HEK293 (cell line): Measurements from ENCODE around the gene TTC34.
A peak's percentile ranks its signal among the peaks of the same experiment; 100 is the strongest.

ENCODE experiments used
- CTCF ChIA-PET: fragments of 350-600 bp; formaldehyde crosslinking; extraction: SDS; loops from one replicate; lab custom pipeline; 2021; ENCODE audit warnings: antibody characterized with exemption; lab: Yijun Ruan, JAX
- POLR2A ChIA-PET: fragments of 300-600 bp; formaldehyde crosslinking; extraction: SDS; loops from one replicate; lab custom pipeline; 2020; ENCODE audit warnings: antibody characterized with exemption, inconsistent platforms; lab: Yijun Ruan, JAX
- H3K27ac ChIP-seq: fragments of 200-500 bp; sonication (Bioruptor generic); 2 replicates; pipeline ENCODE4 v1.5.1; 2014; ENCODE audit warnings: low read depth, low read length, control low read depth, inconsistent platforms; ENCODE audit errors: extremely low read depth
- H3K36me3 ChIP-seq, 2 experiments: fragments of 200-500 bp in 1 of 2; sonication (Bioruptor generic) in 1 of 2; 1 replicate in 1 of 2; 2 replicates in 1 of 2; pipeline ENCODE4 v1.5.1; 2014 to 2017; ENCODE audit warnings: inconsistent platforms in 2 of 2, low read length in 2 of 2; ENCODE audit not compliant: control insufficient read depth in 2 of 2, insufficient read depth in 1 of 2
- H3K4me1 ChIP-seq: fragments of 200-500 bp; sonication (Bioruptor generic); 2 replicates; pipeline ENCODE4 v1.5.1; 2014; ENCODE audit warnings: mild to moderate bottlenecking, low read length, inconsistent platforms; ENCODE audit not compliant: control insufficient read depth, insufficient read depth
- H3K4me3 ChIP-seq: 2 replicates; pipeline ENCODE4 v1.5.1; 2011; ENCODE audit warnings: low read depth, mild to moderate bottlenecking, control low read depth, low read length, moderate library complexity
- H3K9me3 ChIP-seq: fragments of 200-500 bp; sonication (Bioruptor generic); 2 replicates; pipeline ENCODE4 v1.5.1; 2014; ENCODE audit warnings: low read depth, low read length, inconsistent platforms; ENCODE audit not compliant: control insufficient read depth, insufficient read depth
- GLI4 ChIP-seq: fragments of 450-650 bp; formaldehyde crosslinking; IDR thresholded peaks from 2 replicates; pipeline ENCODE4 v1.5.1; 2016; ENCODE audit warnings: missing biosample characterization, missing genetic modification characterization
- REST ChIP-seq: fragments of 450-650 bp; formaldehyde crosslinking; IDR thresholded peaks from 2 replicates; pipeline ENCODE4 v1.5.1; 2016; ENCODE audit warnings: missing biosample characterization, missing genetic modification characterization
- SCRT2 ChIP-seq: fragments of 450-650 bp; formaldehyde crosslinking; IDR thresholded peaks from 2 replicates; pipeline ENCODE4 v1.5.1; 2016; ENCODE audit warnings: missing biosample characterization, missing genetic modification characterization
- SETDB1 ChIP-seq: IDR thresholded peaks from one replicate; pipeline ENCODE4 v1.6.1; 2017; ENCODE audit warnings: mild to moderate bottlenecking, low read length, moderate library complexity, mixed read lengths; ENCODE audit not compliant: insufficient read length
- TSHZ1 ChIP-seq: fragments of 450-650 bp; formaldehyde crosslinking; IDR thresholded peaks from 2 replicates; pipeline ENCODE4 v1.5.1; 2016; ENCODE audit warnings: missing biosample characterization, missing genetic modification characterization, borderline replicate concordance
- ZBTB48 ChIP-seq: fragments of 450-650 bp; formaldehyde crosslinking; IDR thresholded peaks from 2 replicates; pipeline ENCODE4 v1.5.1; 2016; ENCODE audit warnings: missing biosample characterization, missing genetic modification characterization
- ZFP69B ChIP-seq: fragments of 450-650 bp; formaldehyde crosslinking; IDR thresholded peaks from 2 replicates; pipeline ENCODE4 v1.5.1; 2016; ENCODE audit warnings: missing biosample characterization, missing genetic modification characterization
- ZNF146 ChIP-seq: fragments of 450-650 bp; formaldehyde crosslinking; IDR thresholded peaks from 2 replicates; pipeline ENCODE4 v1.5.1; 2016; ENCODE audit warnings: missing biosample characterization, missing genetic modification characterization
- ZNF311 ChIP-seq: fragments of 450-650 bp; formaldehyde crosslinking; IDR thresholded peaks from 2 replicates; pipeline ENCODE4 v1.5.1; 2017; ENCODE audit warnings: missing biosample characterization, missing genetic modification characterization, borderline replicate concordance
- ZNF514 ChIP-seq: fragments of 450-650 bp; formaldehyde crosslinking; IDR thresholded peaks from 2 replicates; pipeline ENCODE4 v1.5.1; 2016; ENCODE audit warnings: missing biosample characterization, missing genetic modification characterization
- ZNF544 ChIP-seq: fragments of 450-650 bp; formaldehyde crosslinking; IDR thresholded peaks from 2 replicates; pipeline ENCODE4 v1.5.0; 2017; ENCODE audit warnings: missing biosample characterization, missing genetic modification characterization
- ZNF610 ChIP-seq: fragments of 450-650 bp; formaldehyde crosslinking; IDR thresholded peaks from 2 replicates; pipeline ENCODE4 v1.5.1; 2016; ENCODE audit warnings: missing biosample characterization, missing genetic modification characterization, borderline replicate concordance
- ZNF654 ChIP-seq: fragments of 450-650 bp; formaldehyde crosslinking; IDR thresholded peaks from 2 replicates; pipeline ENCODE4 v1.5.1; 2016; ENCODE audit warnings: low read depth, missing biosample characterization, missing genetic modification characterization
- ZNF664 ChIP-seq: fragments of 450-650 bp; formaldehyde crosslinking; IDR thresholded peaks from 2 replicates; pipeline ENCODE4 v1.5.1; 2016; ENCODE audit warnings: missing biosample characterization, missing genetic modification characterization
- ZNF692 ChIP-seq: fragments of 450-650 bp; formaldehyde crosslinking; IDR thresholded peaks from 2 replicates; pipeline ENCODE4 v1.5.1; 2016; ENCODE audit warnings: missing biosample characterization, missing genetic modification characterization
- ZNF792 ChIP-seq: fragments of 450-650 bp; formaldehyde crosslinking; IDR thresholded peaks from 2 replicates; pipeline ENCODE4 v1.5.1; 2016; ENCODE audit warnings: missing biosample characterization, missing genetic modification characterization
- ZSCAN23 ChIP-seq: fragments of 450-650 bp; formaldehyde crosslinking; IDR thresholded peaks from 2 replicates; pipeline ENCODE4 v1.5.1; 2016; ENCODE audit warnings: missing biosample characterization, missing genetic modification characterization
- TF ChIP-seq, protein P1 (sequence below): fragments of 450-650 bp; formaldehyde crosslinking; IDR thresholded peaks from 2 replicates; pipeline ENCODE4 v1.5.1; 2017; ENCODE audit warnings: missing biosample characterization, missing genetic modification characterization
- TF ChIP-seq, protein P2 (sequence below): fragments of 450-650 bp; formaldehyde crosslinking; IDR thresholded peaks from 2 replicates; pipeline ENCODE4 v1.5.1; 2016; ENCODE audit warnings: missing biosample characterization, missing genetic modification characterization

TTC34 gene

GRCh38 chr1:2788506-2789163, 12.9 kb downstream of the TTC34 start (continued):
- TF ChIP-seq, protein P1, sequence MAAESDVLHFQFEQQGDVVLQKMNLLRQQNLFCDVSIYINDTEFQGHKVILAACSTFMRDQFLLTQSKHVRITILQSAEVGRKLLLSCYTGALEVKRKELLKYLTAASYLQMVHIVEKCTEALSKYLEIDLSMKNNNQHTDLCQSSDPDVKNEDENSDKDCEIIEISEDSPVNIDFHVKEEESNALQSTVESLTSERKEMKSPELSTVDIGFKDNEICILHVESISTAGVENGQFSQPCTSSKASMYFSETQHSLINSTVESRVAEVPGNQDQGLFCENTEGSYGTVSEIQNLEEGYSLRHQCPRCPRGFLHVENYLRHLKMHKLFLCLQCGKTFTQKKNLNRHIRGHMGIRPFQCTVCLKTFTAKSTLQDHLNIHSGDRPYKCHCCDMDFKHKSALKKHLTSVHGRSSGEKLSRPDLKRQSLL, result no peak
- no peak for TF ChIP-seq REST (tag by site-specific recombination)
- no peak for TF ChIP-seq ZSCAN23
- no peak for TF ChIP-seq SCRT2
- no peak for TF ChIP-seq ZNF664 (tag by site-specific recombination)
- no peak for TF ChIP-seq ZNF311 (tag by site-specific recombination)
- TF ChIP-seq ZNF610, result no peak
- no peak for TF ChIP-seq ZNF514 (tag by site-specific recombination)

GRCh38 chr1:2787163-2787911, 14.2 kb downstream of the TTC34 start:
- no peak overlapping the region for H3K4me3 ChIP-seq
- no peaks in the 10 kb centered on the region; the same call in 1 of the 2 replicates for H3K9me3 ChIP-seq
- H3K27ac ChIP-seq, result no peak overlapping the region
- ChIA-PET CTCF (interaction anchor here (0.6 to 0.9 kb wide), 3 partner anchors 9 to 355 kb away, joined by 3 to 6 read pairs (median 6); no protein-coding TSS in a partner anchor), POLR2A (no interaction called here)
- no peaks in the 10 kb centered on the region for H3K4me1 ChIP-seq
- H3K36me3 ChIP-seq, result no peaks in the 10 kb centered on the region
- TF ChIP-seq ZBTB48 (tag by site-specific recombination) (no peak), ZNF544 (tag by site-specific recombination) (no peak), SETDB1 (no peak), GLI4 (tag by site-specific recombination) (no peak)

DNA sequence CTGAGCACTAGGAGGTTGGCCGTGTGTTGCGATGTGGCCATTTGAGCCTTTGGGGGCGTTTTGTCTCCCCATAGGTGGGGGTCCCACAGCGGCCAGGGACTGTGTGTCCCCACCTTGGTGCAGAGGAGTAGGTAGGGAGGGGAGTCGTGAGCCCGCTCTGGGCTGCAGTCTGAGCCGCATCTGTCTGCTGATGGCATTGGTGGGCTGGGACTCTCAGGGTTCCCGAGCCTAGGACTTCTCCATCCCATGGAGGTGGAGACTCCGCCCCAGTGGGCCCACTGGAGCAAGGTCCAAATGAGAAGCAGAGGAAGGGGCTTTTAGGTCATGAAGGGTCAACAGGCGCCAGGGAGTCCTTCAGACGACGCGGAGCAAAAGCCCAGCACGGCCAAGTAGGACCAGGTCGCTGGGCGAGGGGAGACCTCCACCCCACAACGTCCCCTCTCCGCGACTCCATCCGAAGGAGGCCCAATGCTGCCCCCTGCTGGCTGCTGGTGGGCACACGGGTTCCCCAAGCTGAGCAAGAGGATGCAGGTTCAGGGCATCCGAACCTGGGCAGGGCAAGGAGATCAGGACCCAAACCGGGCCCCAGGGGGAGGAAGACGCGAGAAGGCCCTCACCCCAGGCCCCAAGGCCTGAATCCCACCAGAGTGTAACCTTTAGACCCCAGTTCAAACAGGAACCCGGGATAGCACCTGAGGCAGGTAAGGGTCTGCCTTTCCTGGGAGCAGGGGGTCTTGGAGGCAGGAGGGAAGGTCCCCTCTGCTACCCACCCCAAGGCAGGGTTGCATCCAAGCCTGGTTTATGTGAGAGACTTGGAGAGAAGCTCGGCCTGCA, 14.9 kb downstream of the TTC34 start:
- no peaks in the 10 kb centered on the region; the same call in 1 of the 2 replicates for H3K9me3 ChIP-seq
- no peaks in the 10 kb centered on the region for H3K36me3 ChIP-seq
- H3K4me3 ChIP-seq, result no peak overlapping the region
- H3K27ac ChIP-seq, result no peak overlapping the region
- CTCF ChIA-PET, result interaction anchor here (0.5 to 0.9 kb wide), 5 partner anchors 8 to 527 kb away, joined by 3 to 4 read pairs (median 3); partner anchors contain the start of gene TNFRSF14
- TF ChIP-seq ZFP69B (tag by site-specific recombination) (peak; percentile 84), ZNF654 (peak; percentile 42), ZNF692 (tag by site-specific recombination) (peak; percentile 78), TSHZ1 (no peak), ZNF146 (no peak), ZNF792 (no peak)
- TF ChIP-seq, protein P2, sequence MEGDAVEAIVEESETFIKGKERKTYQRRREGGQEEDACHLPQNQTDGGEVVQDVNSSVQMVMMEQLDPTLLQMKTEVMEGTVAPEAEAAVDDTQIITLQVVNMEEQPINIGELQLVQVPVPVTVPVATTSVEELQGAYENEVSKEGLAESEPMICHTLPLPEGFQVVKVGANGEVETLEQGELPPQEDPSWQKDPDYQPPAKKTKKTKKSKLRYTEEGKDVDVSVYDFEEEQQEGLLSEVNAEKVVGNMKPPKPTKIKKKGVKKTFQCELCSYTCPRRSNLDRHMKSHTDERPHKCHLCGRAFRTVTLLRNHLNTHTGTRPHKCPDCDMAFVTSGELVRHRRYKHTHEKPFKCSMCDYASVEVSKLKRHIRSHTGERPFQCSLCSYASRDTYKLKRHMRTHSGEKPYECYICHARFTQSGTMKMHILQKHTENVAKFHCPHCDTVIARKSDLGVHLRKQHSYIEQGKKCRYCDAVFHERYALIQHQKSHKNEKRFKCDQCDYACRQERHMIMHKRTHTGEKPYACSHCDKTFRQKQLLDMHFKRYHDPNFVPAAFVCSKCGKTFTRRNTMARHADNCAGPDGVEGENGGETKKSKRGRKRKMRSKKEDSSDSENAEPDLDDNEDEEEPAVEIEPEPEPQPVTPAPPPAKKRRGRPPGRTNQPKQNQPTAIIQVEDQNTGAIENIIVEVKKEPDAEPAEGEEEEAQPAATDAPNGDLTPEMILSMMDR (tag by site-specific recombination), result peak; percentile 64; the same call in 1 of the 2 replicates
- TF ChIP-seq, all 188 proteins: peak for 4
- no peaks in the 10 kb centered on the region for H3K4me1 ChIP-seq
- POLR2A ChIA-PET, result no interaction called here
